GM12801 (cell line): ENCODE data around the gene PTGES2.

Experiments
- CTCF ChIP-seq: IDR thresholded peaks from one replicate; pipeline ENCODE4 v1.5.1; 2011; ENCODE audit warnings: control low read depth; ENCODE audit not compliant: insufficient read length; ENCODE audit errors: extremely low read depth

The PTGES2 gene

GRCh38 chr9:128091571-128091970 is 36.0 kb downstream of the PTGES2 start:
- TF ChIP-seq CTCF = no peak

GRCh38 chr9:128091144-128091543 is 36.4 kb downstream of the PTGES2 start:
- no peak for TF ChIP-seq CTCF

- TF ChIP-seq CTCF = no peak
Observed at GRCh38 chr9:128089299-128089698, 38.2 kb downstream of the PTGES2 start.

- TF ChIP-seq CTCF = no peak
Observed at GRCh38 chr9:128088253-128088945, 39.1 kb downstream of the PTGES2 start.

- TF ChIP-seq CTCF = no peak
Observed at GRCh38 chr9:128087262-128087661, 40.3 kb downstream of the PTGES2 start.

- TF ChIP-seq CTCF = no peak
Observed at GRCh38 chr9:128085943-128086342, 41.6 kb downstream of the PTGES2 start.

GRCh38 chr9:128084746-128085145 is 42.8 kb downstream of the PTGES2 start:
- TF ChIP-seq CTCF = no peak
